Measurements from ENCODE around the gene ENPP3. TPM values are rescaled to one million over a fixed set of nuclear protein-coding genes. Genes with fewer than 3 reads are reported as not detected.

Gene ENPP3
- total and polyA plus RNA-seq, 2 of the 13 experiments (the other 11 are each of a cell fraction or from before 2014, with no cell fraction given), result 40.0 to 75.4 TPM

GRCh38 chr6:131769385-131770141, 132.5 kb downstream of the ENPP3 start (continued):
- no peak for TF ChIP-seq ARID4A (CRISPR knock-in tag; IDR thresholded peaks at IDR 0.05; ENCODE audit: borderline replicate concordance)
- no peak for TF ChIP-seq PRDM4 (CRISPR knock-in tag; IDR thresholded peaks at IDR 0.05; ENCODE audit: borderline replicate concordance)
- no peak for TF ChIP-seq ZSCAN21 (CRISPR knock-in tag; IDR thresholded peaks at IDR 0.05; ENCODE audit: borderline replicate concordance)
- no peak for TF ChIP-seq ZNF768 (CRISPR knock-in tag; IDR thresholded peaks at IDR 0.05)
- peak; percentile 17; the same call in 1 of the 2 replicates for TF ChIP-seq MIER3 (CRISPR knock-in tag; IDR thresholded peaks at IDR 0.05; ENCODE audit: borderline replicate concordance)
- TF ChIP-seq FOXA3 (CRISPR knock-in tag; IDR thresholded peaks at IDR 0.05), result peak; percentile 88
- TF ChIP-seq ZBTB43 (CRISPR knock-in tag; conservative IDR thresholded peaks at IDR 0.05), result no peak
- TF ChIP-seq ZSCAN31 (CRISPR knock-in tag; IDR thresholded peaks at IDR 0.05; ENCODE audit: low read depth), result peak; percentile 22; the same call in 1 of the 2 replicates
- TF ChIP-seq ARID3A (IDR thresholded peaks at IDR 0.05; ENCODE audit: low read depth, low read length), result peak; percentile 72
- TF ChIP-seq IRX3 (CRISPR knock-in tag; IDR thresholded peaks at IDR 0.05; ENCODE audit: borderline replicate concordance, low read depth), result no peak
- TF ChIP-seq ZNF292 (CRISPR knock-in tag; IDR thresholded peaks at IDR 0.05; ENCODE audit: borderline replicate concordance, low read depth), result no peak
- TF ChIP-seq MTF2 (CRISPR knock-in tag; IDR thresholded peaks at IDR 0.05; ENCODE audit: borderline replicate concordance), result no peak
- TF ChIP-seq POGZ (CRISPR knock-in tag; IDR thresholded peaks at IDR 0.05), result peak; percentile 89
- TF ChIP-seq ZIK1 (CRISPR knock-in tag; IDR thresholded peaks at IDR 0.05; ENCODE audit: borderline replicate concordance, low read depth), result no peak
- TF ChIP-seq ZNF503 (CRISPR knock-in tag; IDR thresholded peaks at IDR 0.05), result peak; percentile 49; the same call in 1 of the 2 replicates
- peak; percentile 81 for TF ChIP-seq ZNF460 (CRISPR knock-in tag; IDR thresholded peaks at IDR 0.05; ENCODE audit: borderline replicate concordance)
